D721Med (cell line): ENCODE results near the gene ARFIP1.
"Not testable (repeated sequence)": the region's sequence is repeated elsewhere in the genome, so short reads cannot be mapped to it uniquely, and the experiment has no call there.

Experiments used
- DNase-seq: peaks from one replicate; pipeline ENCODE4 v3.0.0; 2011; ENCODE audit warnings: low spot score; ENCODE audit not compliant: insufficient read length
- FAIRE-seq: peaks from 2 replicates; lab custom pipeline; 2011; peaks lifted over from hg19 to GRCh38; lab: Jason Lieb, UNC
- TF ChIP-seq, protein P1 (sequence below): IDR thresholded peaks from 2 replicates; pipeline ENCODE4 v1.5.1; 2012; ENCODE audit warnings: mild to moderate bottlenecking, control low read depth; ENCODE audit not compliant: insufficient read depth; ENCODE audit errors: missing control alignments

The ARFIP1 gene

DNA sequence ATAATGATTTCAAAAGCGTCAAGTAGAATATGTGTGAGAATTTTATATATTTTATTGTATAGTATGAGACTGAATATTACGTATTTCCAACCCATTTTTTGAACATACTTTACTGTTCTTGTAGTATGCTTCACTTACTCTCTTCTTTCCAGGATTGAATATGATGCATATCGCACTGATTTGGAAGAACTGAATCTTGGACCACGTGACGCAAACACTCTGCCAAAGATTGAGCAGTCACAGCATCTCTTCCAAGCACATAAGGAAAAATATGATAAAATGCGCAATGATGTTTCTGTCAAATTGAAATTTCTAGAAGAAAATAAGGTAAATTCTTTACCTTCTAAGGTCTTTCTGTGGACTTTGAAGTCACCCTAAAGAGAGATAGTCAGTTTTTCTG is 108.2 kb downstream of the ARFIP1 start:
- FAIRE-seq (no peak), DNase-seq (no peak)
- TF ChIP-seq, protein P1, sequence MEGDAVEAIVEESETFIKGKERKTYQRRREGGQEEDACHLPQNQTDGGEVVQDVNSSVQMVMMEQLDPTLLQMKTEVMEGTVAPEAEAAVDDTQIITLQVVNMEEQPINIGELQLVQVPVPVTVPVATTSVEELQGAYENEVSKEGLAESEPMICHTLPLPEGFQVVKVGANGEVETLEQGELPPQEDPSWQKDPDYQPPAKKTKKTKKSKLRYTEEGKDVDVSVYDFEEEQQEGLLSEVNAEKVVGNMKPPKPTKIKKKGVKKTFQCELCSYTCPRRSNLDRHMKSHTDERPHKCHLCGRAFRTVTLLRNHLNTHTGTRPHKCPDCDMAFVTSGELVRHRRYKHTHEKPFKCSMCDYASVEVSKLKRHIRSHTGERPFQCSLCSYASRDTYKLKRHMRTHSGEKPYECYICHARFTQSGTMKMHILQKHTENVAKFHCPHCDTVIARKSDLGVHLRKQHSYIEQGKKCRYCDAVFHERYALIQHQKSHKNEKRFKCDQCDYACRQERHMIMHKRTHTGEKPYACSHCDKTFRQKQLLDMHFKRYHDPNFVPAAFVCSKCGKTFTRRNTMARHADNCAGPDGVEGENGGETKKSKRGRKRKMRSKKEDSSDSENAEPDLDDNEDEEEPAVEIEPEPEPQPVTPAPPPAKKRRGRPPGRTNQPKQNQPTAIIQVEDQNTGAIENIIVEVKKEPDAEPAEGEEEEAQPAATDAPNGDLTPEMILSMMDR, result no peak

DNA sequence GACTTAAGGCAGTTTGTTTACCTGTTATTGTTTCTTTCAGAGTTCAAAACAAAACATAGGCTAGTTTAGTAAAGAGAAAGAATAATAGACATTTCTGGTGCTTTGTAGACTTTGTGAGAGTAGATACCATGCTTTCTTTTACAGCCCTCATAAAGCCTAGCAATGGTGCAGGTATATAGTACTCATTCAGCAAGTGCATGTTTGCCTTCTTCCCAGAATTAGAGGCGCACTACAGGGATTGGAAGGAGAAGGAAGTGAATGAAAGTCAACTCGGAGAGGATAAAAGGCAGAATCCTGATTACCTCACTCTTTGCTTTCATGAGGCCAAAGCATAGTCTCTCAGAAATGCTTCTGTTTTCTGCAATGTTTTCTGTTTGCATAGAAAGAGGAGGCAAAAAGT is 113.2 kb downstream of the ARFIP1 start:
- TF ChIP-seq, protein P1, result no peak
- DNase-seq, result no peak
- FAIRE-seq, result no peak

DNA sequence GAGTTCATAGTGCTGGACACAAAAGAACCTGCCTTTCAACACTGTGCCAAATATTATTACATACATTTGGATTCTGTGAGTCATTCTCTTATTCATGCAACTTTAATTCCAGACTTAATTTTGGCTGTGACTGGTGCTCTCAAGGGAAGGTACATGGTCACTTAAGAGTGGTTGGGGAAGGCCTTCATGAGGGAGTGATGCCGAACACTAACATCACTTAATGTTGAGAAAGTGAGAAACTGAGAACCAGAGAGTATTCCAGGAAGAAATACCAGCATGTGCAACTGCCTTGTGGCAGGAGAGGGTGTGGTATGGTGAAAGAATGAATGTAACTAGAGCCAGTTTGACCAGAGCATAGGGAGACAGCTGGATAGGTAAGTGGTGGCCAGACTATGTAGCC is 114.9 kb downstream of the ARFIP1 start:
- DNase-seq, result no peak
- no peak for FAIRE-seq
- TF ChIP-seq, protein P1, result no peak

DNA sequence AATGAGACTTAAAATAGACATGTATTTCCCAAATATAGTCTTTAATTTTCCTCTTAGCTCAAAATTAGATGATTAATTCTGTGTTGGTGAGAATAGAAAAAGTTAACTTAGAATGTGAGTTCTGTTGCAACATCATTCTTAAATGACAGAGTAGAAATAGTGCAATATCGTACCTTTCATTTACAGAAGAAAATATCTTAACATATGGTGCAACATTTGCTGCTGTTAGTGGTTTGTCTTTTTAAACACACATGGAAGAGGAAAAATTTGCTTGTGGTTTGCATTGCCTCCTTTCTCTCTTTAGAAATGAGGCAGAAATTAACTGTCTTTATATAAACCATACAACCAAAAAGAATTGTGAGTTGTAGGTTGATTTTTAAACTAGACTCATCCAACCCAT is 117.1 kb downstream of the ARFIP1 start:
- no peak for DNase-seq
- TF ChIP-seq, protein P1, result no peak
- FAIRE-seq, result no peak

DNA sequence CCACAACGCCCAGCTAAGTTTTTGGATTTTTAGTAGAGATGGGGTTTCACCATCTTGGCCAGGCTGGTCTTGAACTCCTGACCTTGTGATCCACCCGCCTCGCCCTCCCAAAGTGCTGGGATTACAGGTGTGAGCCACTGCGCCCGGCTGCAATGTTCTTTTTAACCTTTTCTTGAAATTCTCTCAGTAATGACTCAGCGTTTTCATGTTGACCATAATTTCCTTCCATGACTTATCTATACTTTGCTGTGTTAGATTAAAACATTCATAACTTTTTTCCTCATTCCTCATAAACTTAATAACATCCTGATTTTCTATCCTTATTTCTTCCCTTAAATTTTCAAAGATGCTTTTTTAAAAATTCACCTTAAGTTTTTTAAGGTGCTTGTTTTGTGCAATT is 118.4 kb downstream of the ARFIP1 start:
- not testable (repeated sequence) for FAIRE-seq, DNase-seq

DNA sequence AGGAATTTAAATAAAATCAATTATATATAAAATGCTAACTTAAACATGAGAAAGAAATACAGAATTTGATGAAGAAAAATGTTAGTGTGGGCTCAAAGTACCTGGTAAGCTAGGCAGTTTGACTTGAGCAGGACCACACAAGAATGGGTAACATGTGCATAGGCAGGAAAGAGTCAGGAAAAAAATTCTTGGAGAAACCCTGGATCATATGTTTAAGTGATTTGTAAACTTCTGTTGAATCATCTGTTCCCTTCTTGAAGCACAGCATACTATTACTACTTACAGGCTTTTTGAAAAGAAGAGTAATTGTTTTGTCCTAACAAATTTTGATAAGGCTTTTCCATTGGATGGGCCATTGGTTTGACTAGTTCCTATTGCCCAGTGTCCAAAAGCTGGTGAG is 118.9 kb downstream of the ARFIP1 start:
- DNase-seq (no peak), FAIRE-seq (no peak)

DNA sequence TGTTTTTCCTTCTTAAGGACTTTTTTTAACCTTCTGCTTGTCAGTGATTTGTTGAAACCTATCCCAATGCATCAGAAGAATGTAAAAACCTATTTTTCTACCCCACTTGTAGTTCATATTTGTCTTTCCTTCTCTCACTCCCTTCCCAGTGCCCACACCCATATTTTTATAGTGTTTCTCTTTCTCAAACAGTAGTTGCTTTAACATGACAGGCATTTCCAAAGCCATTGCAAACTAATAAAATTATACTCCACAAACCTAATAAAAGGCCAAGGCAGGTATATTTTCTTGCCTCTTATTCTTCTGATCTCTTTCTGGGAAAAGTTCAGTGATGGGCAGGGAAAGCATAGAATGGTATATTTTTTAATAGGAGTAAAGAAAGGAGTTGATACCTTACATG is 120.6 kb downstream of the ARFIP1 start:
- DNase-seq, result no peak
- TF ChIP-seq, protein P1, result no peak
- FAIRE-seq, result no peak

More for the DNA sequence above, 118.9 kb downstream of the ARFIP1 start:
- TF ChIP-seq, protein P1, result no peak

DNA sequence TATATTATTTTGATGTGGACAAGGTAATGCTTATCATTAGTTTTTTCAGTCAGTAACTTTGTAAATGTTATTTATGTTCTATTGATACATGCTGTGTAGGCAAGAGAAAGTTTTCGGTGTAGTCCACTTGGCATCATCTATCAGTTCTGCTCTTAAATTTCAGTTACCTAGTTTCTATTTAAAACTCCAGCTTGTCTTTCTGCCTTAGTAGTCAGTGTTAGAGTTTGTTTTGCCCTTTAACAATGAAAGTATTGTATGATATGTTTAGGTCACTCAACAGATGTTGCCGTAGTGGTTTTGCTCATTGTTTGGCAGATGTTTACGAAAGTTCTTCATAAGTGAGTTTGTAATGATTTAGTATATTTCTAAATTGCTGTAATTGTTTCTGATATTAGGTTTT is 121.5 kb downstream of the ARFIP1 start:
- FAIRE-seq (no peak), DNase-seq (no peak)
- TF ChIP-seq, protein P1, result no peak
